Kidney epithelial cell (primary cell): ENCODE data around the gene HOXD9. TPM values are rescaled to one million over a fixed set of nuclear protein-coding genes. Genes with fewer than 3 reads are reported as not detected.
A peak's percentile ranks its signal among the peaks of the same experiment; 100 is the strongest.

Experiments used
- DNase-seq: peaks from one replicate; pipeline ENCODE4 v3.0.0-alpha.2; 2010; ENCODE audit warnings: low read depth
- H3K27me3 ChIP-seq: 2 replicates; pipeline ENCODE4 v1.6.0; 2011; ENCODE audit warnings: low read length; ENCODE audit not compliant: control insufficient read depth, insufficient read depth
- H3K36me3 ChIP-seq: 2 replicates; pipeline ENCODE4 v1.5.1; 2011; ENCODE audit warnings: low read length; ENCODE audit not compliant: control insufficient read depth, insufficient read depth
- H3K4me3 ChIP-seq: 2 replicates; pipeline ENCODE4 v1.5.1; 2011; ENCODE audit warnings: low read depth, mild to moderate bottlenecking, control low read depth, low read length
- total RNA-seq: library from RNA; depleted of rRNA; stranded (reverse); fragments of >200 nt; gene quantifications from 2 replicates; pipeline ENCODE4 v1.2.3, GENCODE V29; 2015
- TF ChIP-seq, protein P1 (sequence below): IDR thresholded peaks from 2 replicates; pipeline ENCODE4 v1.5.1; 2011; ENCODE audit warnings: mild to moderate bottlenecking, moderate library complexity, low read length, control low read depth, inconsistent platforms; ENCODE audit not compliant: insufficient read depth, poor library complexity, severe bottlenecking

HOXD9 gene
- total RNA-seq, 1 donor from 2014 or later: 12.2 TPM

DNA sequence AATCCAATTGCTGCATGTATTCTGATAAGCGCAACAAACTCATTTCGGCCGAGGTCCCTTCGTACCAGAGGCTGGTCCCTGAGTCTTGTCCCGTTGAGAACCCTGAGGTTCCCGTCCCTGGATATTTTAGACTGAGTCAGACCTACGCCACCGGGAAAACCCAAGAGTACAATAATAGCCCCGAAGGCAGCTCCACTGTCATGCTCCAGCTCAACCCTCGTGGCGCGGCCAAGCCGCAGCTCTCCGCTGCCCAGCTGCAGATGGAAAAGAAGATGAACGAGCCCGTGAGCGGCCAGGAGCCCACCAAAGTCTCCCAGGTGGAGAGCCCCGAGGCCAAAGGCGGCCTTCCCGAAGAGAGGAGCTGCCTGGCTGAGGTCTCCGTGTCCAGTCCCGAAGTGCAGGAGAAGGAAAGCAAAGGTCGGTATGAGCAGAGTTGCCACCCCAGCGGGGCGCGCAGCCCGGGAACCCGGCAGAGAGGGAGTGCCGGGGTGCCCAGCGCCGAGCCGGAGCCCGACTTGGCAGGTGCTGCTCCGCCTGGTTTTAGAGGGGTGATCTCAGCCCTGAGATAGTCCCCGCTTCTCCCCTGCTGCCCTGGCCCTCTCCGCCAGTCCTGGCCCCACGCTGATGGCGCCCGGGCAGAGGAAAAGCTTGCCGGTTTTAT, 5.2 kb upstream of the HOXD9 start:
- TF ChIP-seq, protein P1, sequence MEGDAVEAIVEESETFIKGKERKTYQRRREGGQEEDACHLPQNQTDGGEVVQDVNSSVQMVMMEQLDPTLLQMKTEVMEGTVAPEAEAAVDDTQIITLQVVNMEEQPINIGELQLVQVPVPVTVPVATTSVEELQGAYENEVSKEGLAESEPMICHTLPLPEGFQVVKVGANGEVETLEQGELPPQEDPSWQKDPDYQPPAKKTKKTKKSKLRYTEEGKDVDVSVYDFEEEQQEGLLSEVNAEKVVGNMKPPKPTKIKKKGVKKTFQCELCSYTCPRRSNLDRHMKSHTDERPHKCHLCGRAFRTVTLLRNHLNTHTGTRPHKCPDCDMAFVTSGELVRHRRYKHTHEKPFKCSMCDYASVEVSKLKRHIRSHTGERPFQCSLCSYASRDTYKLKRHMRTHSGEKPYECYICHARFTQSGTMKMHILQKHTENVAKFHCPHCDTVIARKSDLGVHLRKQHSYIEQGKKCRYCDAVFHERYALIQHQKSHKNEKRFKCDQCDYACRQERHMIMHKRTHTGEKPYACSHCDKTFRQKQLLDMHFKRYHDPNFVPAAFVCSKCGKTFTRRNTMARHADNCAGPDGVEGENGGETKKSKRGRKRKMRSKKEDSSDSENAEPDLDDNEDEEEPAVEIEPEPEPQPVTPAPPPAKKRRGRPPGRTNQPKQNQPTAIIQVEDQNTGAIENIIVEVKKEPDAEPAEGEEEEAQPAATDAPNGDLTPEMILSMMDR: no peak
- no peak for DNase-seq
- peaks cover 2% of the 10 kb centered on the region for H3K27me3 ChIP-seq
- no peaks in the 10 kb centered on the region for H3K36me3 ChIP-seq
- peak overlapping the region; percentile 65 for H3K4me3 ChIP-seq

DNA sequence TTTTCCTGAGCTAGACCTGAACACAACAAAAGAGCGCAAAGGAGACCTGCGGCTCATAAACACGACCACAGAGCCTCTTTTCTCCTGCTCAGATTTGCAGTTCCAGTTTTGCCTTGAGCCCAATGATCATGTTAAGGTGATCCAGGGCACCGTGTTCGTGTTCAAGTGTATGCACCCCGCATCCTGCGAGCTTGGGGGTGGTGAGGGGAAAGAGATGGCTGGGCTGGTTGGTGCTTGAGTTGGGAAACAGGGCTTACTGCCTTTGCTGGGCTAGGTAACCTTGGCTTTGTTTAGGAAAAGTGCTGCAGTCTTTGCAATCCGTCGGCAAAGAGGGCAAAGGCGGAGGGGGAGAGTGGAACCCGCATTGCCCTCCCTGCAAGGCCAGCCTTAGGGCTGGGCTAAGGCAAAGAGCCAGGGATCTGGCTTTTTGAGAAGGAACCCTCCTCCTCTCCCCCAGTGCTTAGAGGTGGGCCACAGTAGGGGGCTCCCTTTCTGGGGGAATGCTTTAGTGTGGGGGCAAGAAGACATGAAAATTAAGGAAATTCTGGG, 4.6 kb upstream of the HOXD9 start:
- Histone ChIP-seq H3K27me3 (peaks cover 2% of the 10 kb centered on the region), H3K36me3 (no peaks in the 10 kb centered on the region), H3K4me3 (peak overlapping the region; percentile 65)
- TF ChIP-seq, protein P1: no peak
- DNase-seq: no peak

DNA sequence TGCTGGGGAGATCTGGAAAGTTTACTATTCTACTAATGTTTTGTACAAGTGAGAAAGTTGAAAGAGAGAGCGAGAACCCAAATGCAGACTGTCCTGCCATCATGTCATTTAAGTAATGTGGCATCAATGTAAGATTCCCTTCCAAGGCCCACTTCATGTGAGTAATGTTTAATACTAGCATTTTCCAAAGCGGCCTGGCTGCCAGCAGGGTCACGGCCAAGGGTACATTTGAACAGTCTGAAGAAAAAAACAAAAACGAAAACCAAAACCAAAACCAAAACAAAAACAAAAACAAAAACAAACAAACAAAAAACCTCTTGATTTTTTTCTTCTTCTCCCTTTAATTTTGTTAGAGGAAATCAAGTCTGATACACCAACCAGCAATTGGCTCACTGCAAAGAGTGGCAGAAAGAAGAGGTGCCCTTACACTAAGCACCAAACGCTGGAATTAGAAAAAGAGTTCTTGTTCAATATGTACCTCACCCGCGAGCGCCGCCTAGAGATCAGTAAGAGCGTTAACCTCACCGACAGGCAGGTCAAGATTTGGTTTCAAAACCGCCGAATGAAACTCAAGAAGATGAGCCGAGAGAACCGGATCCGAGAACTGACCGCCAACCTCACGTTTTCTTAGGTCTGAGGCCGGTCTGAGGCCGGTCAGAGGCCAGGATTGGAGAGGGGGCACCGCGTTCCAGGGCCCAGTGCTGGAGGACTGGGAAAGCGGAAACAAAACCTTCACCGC, 3.7 kb upstream of the HOXD9 start:
- TF ChIP-seq, protein P1: peak; percentile 73
- H3K27me3 ChIP-seq: peaks cover 2% of the 10 kb centered on the region
- DNase-seq: no peak
- H3K4me3 ChIP-seq: peak overlapping the region; percentile 65
- no peaks in the 10 kb centered on the region for H3K36me3 ChIP-seq

DNA sequence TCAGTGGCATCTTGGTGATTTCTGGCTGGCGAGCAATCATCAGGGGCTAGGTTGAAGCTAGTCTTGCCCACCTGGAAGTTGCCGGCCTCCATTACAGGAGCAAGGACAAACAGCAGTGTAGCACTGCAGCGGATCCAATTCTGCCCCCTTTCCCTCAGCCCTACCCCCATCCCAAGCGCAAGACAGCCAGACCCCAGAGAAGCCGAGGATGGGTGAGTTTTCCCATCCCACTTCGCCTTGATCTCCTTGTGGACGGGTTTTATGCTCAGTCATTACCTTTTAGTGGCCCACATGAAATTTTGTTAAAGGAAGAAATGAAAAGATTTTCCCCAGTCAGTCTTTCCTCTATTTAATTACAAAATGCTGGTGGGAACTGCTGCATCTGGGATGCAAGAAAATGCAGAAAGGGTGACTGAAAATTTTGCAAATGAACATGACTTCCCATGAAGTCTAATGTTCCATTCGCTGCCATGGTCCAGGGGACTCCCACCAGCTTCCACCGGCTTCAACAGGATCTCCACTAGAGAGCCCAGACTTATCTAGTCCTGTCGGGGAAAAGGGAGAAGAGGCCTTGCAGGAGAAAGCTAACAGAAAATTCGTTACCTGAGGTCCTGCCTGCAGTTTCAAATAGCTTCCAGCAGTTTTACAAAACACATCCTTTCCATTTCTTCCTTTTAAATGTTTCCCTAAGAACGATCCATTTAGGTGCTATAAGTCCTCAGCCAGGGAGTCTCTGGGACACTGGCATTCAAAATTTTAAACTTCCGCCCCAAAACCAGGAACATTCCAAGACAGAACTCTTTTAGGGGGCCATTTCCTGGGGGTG, 1.9 kb upstream of the HOXD9 start:
- Histone ChIP-seq H3K4me3 (peak overlapping the region; percentile 59), H3K36me3 (no peaks in the 10 kb centered on the region), H3K27me3 (peaks cover 2% of the 10 kb centered on the region)
- DNase-seq: no peak
- TF ChIP-seq, protein P1: no peak

DNA sequence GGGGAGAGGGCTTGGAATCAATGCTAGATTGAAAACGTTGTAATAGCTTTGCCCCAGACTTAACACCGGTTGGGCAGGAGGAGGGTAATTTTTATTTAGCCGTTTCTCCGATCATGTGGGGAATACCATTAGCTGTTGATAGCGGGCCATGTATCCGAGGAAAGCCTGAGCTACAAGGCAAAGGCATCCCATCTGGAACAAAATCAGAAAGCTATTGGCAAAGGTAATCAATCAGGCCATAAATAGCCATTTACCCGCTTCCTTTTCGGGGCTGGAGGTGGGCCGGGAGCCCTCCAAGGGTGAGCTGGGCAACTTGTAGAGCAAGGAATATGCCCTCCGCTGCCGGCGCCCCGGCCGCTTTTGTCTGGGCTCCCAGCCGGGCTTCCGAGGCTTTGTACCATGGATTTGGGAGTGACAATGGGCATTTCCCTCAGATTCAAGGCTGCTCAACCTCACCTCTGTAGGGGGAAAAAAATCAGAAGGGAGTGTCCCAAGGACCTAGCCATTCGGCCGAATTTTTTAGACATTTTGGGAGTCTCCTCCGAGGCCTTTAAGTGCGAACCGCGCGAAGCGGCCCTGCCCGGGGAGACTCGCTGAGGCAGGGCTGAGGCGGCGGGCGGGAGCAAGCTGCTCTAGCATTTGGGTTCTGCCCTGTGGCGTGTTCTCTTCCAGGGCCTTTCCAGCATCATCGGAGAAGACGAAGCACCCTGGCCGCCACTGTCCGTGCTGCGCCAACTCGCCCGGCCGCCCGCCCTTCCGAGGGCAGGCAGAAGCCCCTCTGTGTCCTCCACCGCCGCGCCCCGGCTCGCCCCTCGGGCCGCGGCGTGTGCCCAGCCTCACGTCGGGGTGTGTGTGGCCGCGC, 1.1 kb upstream of the HOXD9 start:
- Histone ChIP-seq H3K27me3 (peaks cover 2% of the 10 kb centered on the region), H3K36me3 (no peaks in the 10 kb centered on the region), H3K4me3 (peak overlapping the region; percentile 59)
- DNase-seq: no peak
- TF ChIP-seq, protein P1: no peak
